ENCODE measurements around the gene PACRG. TPM values are rescaled to one million over a fixed set of nuclear protein-coding genes. Genes with fewer than 3 reads are reported as not detected.
"Not testable (repeated sequence)": the region's sequence is repeated elsewhere in the genome, so short reads cannot be mapped to it uniquely, and the experiment has no call there.

The PACRG gene
- total and polyA plus RNA-seq, 2 experiments from 2014 or later: not detected

GRCh38 chr6:162974685-162975084 is 246.9 kb downstream of the PACRG start:
- no peak overlapping the region for H3K4me3 ChIP-seq
- H3K9me3 ChIP-seq (ENCODE audit: low read depth): no peaks in the 10 kb centered on the region
- in situ Hi-C loops (cut with MboI): no loop called here
- no peaks in the 10 kb centered on the region for H3K36me3 ChIP-seq (ENCODE audit: low read depth)
- peak overlapping the region; percentile 55 for H2AFZ ChIP-seq
- DNase-seq: peak; percentile 69
- H3K27me3 ChIP-seq (replicated peaks; ENCODE audit: insufficient read depth): no peaks in the 10 kb centered on the region
- H3K9me2 ChIP-seq (ENCODE audit: insufficient read depth): no peaks in the 10 kb centered on the region
- TF ChIP-seq EZH2 (IDR thresholded peaks at IDR 0.05; ENCODE audit: insufficient read depth, poor library complexity, severe bottlenecking): no peak
- no peak for TF ChIP-seq EZH2phosphoT487 (IDR thresholded peaks at IDR 0.05; ENCODE audit: insufficient read depth, low read depth)
- H3K4me2 ChIP-seq (ENCODE audit: unreplicated experiment): peak overlapping the region; percentile 24
- H3K27ac ChIP-seq: 0 out of 2 replicates have a peak overlapping the region, but pooled peaks have one; percentile 9
- no peaks in the 10 kb centered on the region for H4K20me1 ChIP-seq (ENCODE audit: insufficient read depth)
- H3F3A ChIP-seq (ENCODE audit: insufficient read depth): peaks cover 7% of the 10 kb centered on the region; the same call in 1 of the 2 replicates
- H3K4me1 ChIP-seq (ENCODE audit: insufficient read depth): peaks cover 11% of the 10 kb centered on the region; the same call in 1 of the 2 replicates
- H3K9ac ChIP-seq: no peak overlapping the region
- WGBS, 2 experiments (ENCODE audit: low coverage in 1 of 2, low lambda C conversion rate in 2 of 2, missing lambda C conversion rate in 2 of 2): 44 to 57% methylated on average over 6 of the region's 6 CpGs
- no peaks in the 10 kb centered on the region for H3K79me2 ChIP-seq (ENCODE audit: insufficient read depth)

GRCh38 chr6:162976141-162976540 is 248.4 kb downstream of the PACRG start:
- H3K9ac ChIP-seq: no peak overlapping the region
- no peaks in the 10 kb centered on the region for H3K27me3 ChIP-seq (replicated peaks; ENCODE audit: insufficient read depth)
- DNase-seq: no peak
- TF ChIP-seq EZH2 (IDR thresholded peaks at IDR 0.05; ENCODE audit: insufficient read depth, poor library complexity, severe bottlenecking) (no peak), EZH2phosphoT487 (IDR thresholded peaks at IDR 0.05; ENCODE audit: insufficient read depth, low read depth) (no peak)
- no peak overlapping the region for H3K4me3 ChIP-seq
- H3K4me1 ChIP-seq (ENCODE audit: insufficient read depth): peaks cover 11% of the 10 kb centered on the region; the same call in 1 of the 2 replicates
- in situ Hi-C loops (cut with MboI): no loop called here
- WGBS, 2 experiments (ENCODE audit: low coverage in 1 of 2, low lambda C conversion rate in 2 of 2, missing lambda C conversion rate in 2 of 2): 91 to 94% methylated on average over 5 of the region's 5 CpGs
- peaks cover 7% of the 10 kb centered on the region; the same call in 1 of the 2 replicates for H3F3A ChIP-seq (ENCODE audit: insufficient read depth)
- no peaks in the 10 kb centered on the region for H3K36me3 ChIP-seq (ENCODE audit: low read depth)
- H2AFZ ChIP-seq: no peak overlapping the region
- H3K9me2 ChIP-seq (ENCODE audit: insufficient read depth): no peaks in the 10 kb centered on the region
- no peak overlapping the region for H3K27ac ChIP-seq
- no peaks in the 10 kb centered on the region for H4K20me1 ChIP-seq (ENCODE audit: insufficient read depth)
- no peak overlapping the region for H3K4me2 ChIP-seq (ENCODE audit: unreplicated experiment)
- no peaks in the 10 kb centered on the region for H3K79me2 ChIP-seq (ENCODE audit: insufficient read depth)
- H3K9me3 ChIP-seq (ENCODE audit: low read depth): no peaks in the 10 kb centered on the region

- WGBS, 2 experiments (ENCODE audit: low coverage in 1 of 2, low lambda C conversion rate in 2 of 2, missing lambda C conversion rate in 2 of 2): 76 to 78% methylated on average over 1 of the region's 1 CpG
- DNase-seq; H3K4me1 ChIP-seq (ENCODE audit: insufficient read depth); in situ Hi-C loops (cut with MboI); H3K4me2 ChIP-seq (ENCODE audit: unreplicated experiment); H3K9me3 ChIP-seq (ENCODE audit: low read depth); H3F3A ChIP-seq (ENCODE audit: insufficient read depth); H3K27me3 ChIP-seq (replicated peaks; ENCODE audit: insufficient read depth); H2AFZ ChIP-seq; H3K79me2 ChIP-seq (ENCODE audit: insufficient read depth); H3K9me2 ChIP-seq (ENCODE audit: insufficient read depth); H3K4me3 ChIP-seq; H3K27ac ChIP-seq; H4K20me1 ChIP-seq (ENCODE audit: insufficient read depth); H3K36me3 ChIP-seq (ENCODE audit: low read depth); H3K9ac ChIP-seq: not testable (repeated sequence)
Observed at GRCh38 chr6:162983234-162983633, 255.5 kb downstream of the PACRG start.

- H3K79me2 ChIP-seq (ENCODE audit: insufficient read depth): no peaks in the 10 kb centered on the region
- H3K4me1 ChIP-seq (ENCODE audit: insufficient read depth): peaks cover 17% of the 10 kb centered on the region
- no peak for DNase-seq
- no peak overlapping the region for H2AFZ ChIP-seq
- no peaks in the 10 kb centered on the region for H3K9me3 ChIP-seq (ENCODE audit: low read depth)
- TF ChIP-seq EZH2 (IDR thresholded peaks at IDR 0.05; ENCODE audit: insufficient read depth, poor library complexity, severe bottlenecking) (no peak), EZH2phosphoT487 (IDR thresholded peaks at IDR 0.05; ENCODE audit: insufficient read depth, low read depth) (no peak)
- no peaks in the 10 kb centered on the region for H4K20me1 ChIP-seq (ENCODE audit: insufficient read depth)
- WGBS, 2 experiments (ENCODE audit: low coverage in 1 of 2, low lambda C conversion rate in 2 of 2, missing lambda C conversion rate in 2 of 2): 100% methylated on average over 1 of the region's 1 CpG
- H3K27ac ChIP-seq: no peak overlapping the region
- no peak overlapping the region for H3K9ac ChIP-seq
- in situ Hi-C loops (cut with MboI): no loop called here
- H3K9me2 ChIP-seq (ENCODE audit: insufficient read depth): peaks cover 2% of the 10 kb centered on the region; the same call in 1 of the 2 replicates
- H3F3A ChIP-seq (ENCODE audit: insufficient read depth): peaks cover 28% of the 10 kb centered on the region
- no peaks in the 10 kb centered on the region for H3K27me3 ChIP-seq (replicated peaks; ENCODE audit: insufficient read depth)
- no peak overlapping the region for H3K4me3 ChIP-seq
- no peak overlapping the region for H3K4me2 ChIP-seq (ENCODE audit: unreplicated experiment)
- no peaks in the 10 kb centered on the region for H3K36me3 ChIP-seq (ENCODE audit: low read depth)
Observed at GRCh38 chr6:162998777-162999176, 271.0 kb downstream of the PACRG start.
